HepG2 (cell line): Measurements from ENCODE around the gene NUBP2. TPM values are rescaled to one million over a fixed set of nuclear protein-coding genes. Genes with fewer than 3 reads are reported as not detected.

Experiments
- ASH2L ChIP-seq: fragments of 300-600, 200-600 bp; sonication (generic); IDR thresholded peaks from 2 replicates; pipeline ENCODE4 v1.7.0; 2017; ENCODE audit warnings: low read depth, mild to moderate bottlenecking, moderate library complexity, mixed read lengths, low read length; ENCODE audit not compliant: insufficient read length
- ELF3 ChIP-seq: IDR thresholded peaks from 2 replicates; pipeline ENCODE4 v1.6.1; 2016; ENCODE audit warnings: missing genetic modification reagents, missing compliant biosample characterization
- FOSL2 ChIP-seq: sonication (generic); formaldehyde crosslinking; IDR thresholded peaks from 2 replicates; pipeline ENCODE4 v1.4.0; 2020; ENCODE audit warnings: missing genetic modification reagents
- FOXO1 ChIP-seq: sonication (generic); formaldehyde crosslinking; IDR thresholded peaks from 2 replicates; pipeline ENCODE4 v1.4.0; 2020; ENCODE audit warnings: missing genetic modification reagents
- GABPB1 ChIP-seq: IDR thresholded peaks from 2 replicates; pipeline ENCODE4 v1.6.1; 2016; ENCODE audit warnings: mild to moderate bottlenecking, missing genetic modification reagents, moderate library complexity, missing compliant biosample characterization
- HNF1A ChIP-seq, 2 experiments: sonication (generic) in 1 of 2; formaldehyde crosslinking in 1 of 2; IDR thresholded peaks; 2 replicates each; pipeline versions ENCODE4 v1.4.0 to v1.6.1; 2016 to 2020; ENCODE audit warnings: borderline replicate concordance in 1 of 2, low read depth in 1 of 2, mild to moderate bottlenecking in 1 of 2, missing genetic modification reagents in 1 of 2
- JUND ChIP-seq: sonication (generic); formaldehyde crosslinking; IDR thresholded peaks from 2 replicates; pipeline ENCODE4 v1.8.0; 2022; ENCODE audit warnings: mild to moderate bottlenecking, missing genetic modification reagents
- KLF11 ChIP-seq: IDR thresholded peaks from 2 replicates; pipeline ENCODE4 v1.6.1; 2016; ENCODE audit warnings: missing compliant biosample characterization
- MEIS1 ChIP-seq: sonication (generic); formaldehyde crosslinking; IDR thresholded peaks from 2 replicates; pipeline ENCODE4 v1.9.0; 2021; ENCODE audit warnings: mild to moderate bottlenecking, missing genetic modification reagents, moderate library complexity, borderline replicate concordance
- MIXL1 ChIP-seq: IDR thresholded peaks from 2 replicates; pipeline ENCODE4 v1.6.1; 2016
- NAIF1 ChIP-seq: sonication (generic); formaldehyde crosslinking; IDR thresholded peaks from 2 replicates; pipeline ENCODE4 v1.5.0; 2020; ENCODE audit warnings: mild to moderate bottlenecking, missing genetic modification reagents, borderline replicate concordance
- NFIB ChIP-seq: sonication (generic); formaldehyde crosslinking; IDR thresholded peaks from 2 replicates; pipeline ENCODE4 v1.9.0; 2021; ENCODE audit warnings: missing genetic modification reagents, mild to moderate bottlenecking, borderline replicate concordance
- PRDM4 ChIP-seq: sonication (generic); formaldehyde crosslinking; IDR thresholded peaks from 2 replicates; pipeline ENCODE4 v1.9.0; 2021; ENCODE audit warnings: missing genetic modification reagents, borderline replicate concordance
- SALL1 ChIP-seq: sonication (generic); formaldehyde crosslinking; IDR thresholded peaks from 2 replicates; pipeline ENCODE4 v1.8.0; 2022; ENCODE audit warnings: mild to moderate bottlenecking, missing genetic modification reagents
- SP5 ChIP-seq: IDR thresholded peaks from 2 replicates; pipeline ENCODE4 v1.6.1; 2016; ENCODE audit warnings: low read depth, borderline replicate concordance
- SRSF9 ChIP-seq: fragments of 200-400 bp; formaldehyde crosslinking; IDR thresholded peaks from 2 replicates; pipeline ENCODE4 v1.6.1; 2018; ENCODE audit warnings: borderline replicate concordance, mild to moderate bottlenecking, low read depth, low read length; ENCODE audit not compliant: insufficient read depth, poor library complexity, severe bottlenecking
- SRY ChIP-seq: sonication (generic); formaldehyde crosslinking; IDR thresholded peaks from 2 replicates; pipeline ENCODE4 v1.8.0; 2022; ENCODE audit warnings: mild to moderate bottlenecking, missing genetic modification reagents
- TSC22D2 ChIP-seq: sonication (generic); formaldehyde crosslinking; IDR thresholded peaks from 2 replicates; pipeline ENCODE4 v1.5.1; 2020; ENCODE audit warnings: missing genetic modification reagents, mild to moderate bottlenecking, borderline replicate concordance
- ZBTB26 ChIP-seq: IDR thresholded peaks from 2 replicates; pipeline ENCODE4 v1.6.1; 2016; ENCODE audit warnings: missing compliant biosample characterization, missing genetic modification reagents, borderline replicate concordance
- ZNF790 ChIP-seq: sonication (generic); formaldehyde crosslinking; IDR thresholded peaks from 2 replicates; pipeline ENCODE4 v1.8.0; 2022; ENCODE audit warnings: missing genetic modification reagents, mild to moderate bottlenecking, borderline replicate concordance
- polyA plus RNA-seq, 8 experiments: library from polyadenylated mRNA; depleted of rRNA in 3 of 8; stranded (reverse) in 7 of 8; unstranded in 1 of 8; fragments of >200 nt; fragmentation: Illumina TruSeq in 4 of 8; extraction: Trizol in 4 of 8; gene quantifications; 2 replicates each; pipeline versions ENCODE4 v1.2.1 to v1.2.3, GENCODE V29; 2011 to 2016; ENCODE audit warnings: low read depth in 4 of 8, missing spikeins in 1 of 8, mixed read lengths in 1 of 8; ENCODE audit not compliant: insufficient read depth in 1 of 8
- total RNA-seq, 5 experiments: library from RNA; depleted of rRNA; stranded (reverse); fragments of >200 nt; fragmentation: Illumina TruSeq; extraction: Trizol; gene quantifications; 2 replicates each; pipeline ENCODE4 v1.2.3, GENCODE V29; 2016; ENCODE audit warnings: low read depth in 1 of 5

NUBP2 gene
- total and polyA plus RNA-seq, 2 of the 13 experiments (the other 11 are each of a cell fraction or from before 2014, with no cell fraction given), result 25.7 to 61.5 TPM

- TF ChIP-seq PRDM4 (CRISPR knock-in tag) (no peak), SP5 (CRISPR knock-in tag) (peak; percentile 81), TSC22D2 (CRISPR knock-in tag) (no peak), SALL1 (CRISPR knock-in tag) (peak; percentile 92), SRSF9 (no peak), ZNF790 (CRISPR knock-in tag) (no peak), FOSL2 (CRISPR knock-in tag) (peak; percentile 82), MEIS1 (CRISPR knock-in tag) (peak; percentile 69; the same call in 1 of the 2 replicates), ELF3 (CRISPR knock-in tag) (peak; percentile 57; the same call in 1 of the 2 replicates), GABPB1 (CRISPR knock-in tag) (no peak), ZBTB26 (CRISPR knock-in tag) (no peak), MIXL1 (CRISPR knock-in tag) (peak; percentile 62; the same call in 1 of the 2 replicates), NFIB (no peak), HNF1A (IDR thresholded peaks at IDR 0.05; ENCODE audit: low read depth) (no peak), HNF1A (CRISPR knock-in tag; IDR thresholded peaks at IDR 0.05; ENCODE audit: borderline replicate concordance) (peak; percentile 59; the same call in 1 of the 2 replicates), JUND (CRISPR knock-in tag) (peak; percentile 47; the same call in 1 of the 2 replicates), NAIF1 (no peak), ASH2L (no peak), KLF11 (CRISPR knock-in tag) (no peak), SRY (CRISPR knock-in tag) (no peak), FOXO1 (CRISPR knock-in tag) (peak; percentile 87)
These were observed 50.2 kb downstream of the NUBP2 start (continued) for GRCh38 chr16:1832838-1833454.
